GM21786 (cell line): ENCODE data around the gene FAM156A.
"Not testable (repeated sequence)": the region's sequence is repeated elsewhere in the genome, so short reads cannot be mapped to it uniquely, and the experiment has no call there.

Experiments
- ATAC-seq: cut with Tn5 transposase; IDR thresholded peaks from one replicate; pipeline ENCODE4 v1.9.1; 2021; ENCODE audit not compliant: unreplicated experiment

FAM156A gene

DNA sequence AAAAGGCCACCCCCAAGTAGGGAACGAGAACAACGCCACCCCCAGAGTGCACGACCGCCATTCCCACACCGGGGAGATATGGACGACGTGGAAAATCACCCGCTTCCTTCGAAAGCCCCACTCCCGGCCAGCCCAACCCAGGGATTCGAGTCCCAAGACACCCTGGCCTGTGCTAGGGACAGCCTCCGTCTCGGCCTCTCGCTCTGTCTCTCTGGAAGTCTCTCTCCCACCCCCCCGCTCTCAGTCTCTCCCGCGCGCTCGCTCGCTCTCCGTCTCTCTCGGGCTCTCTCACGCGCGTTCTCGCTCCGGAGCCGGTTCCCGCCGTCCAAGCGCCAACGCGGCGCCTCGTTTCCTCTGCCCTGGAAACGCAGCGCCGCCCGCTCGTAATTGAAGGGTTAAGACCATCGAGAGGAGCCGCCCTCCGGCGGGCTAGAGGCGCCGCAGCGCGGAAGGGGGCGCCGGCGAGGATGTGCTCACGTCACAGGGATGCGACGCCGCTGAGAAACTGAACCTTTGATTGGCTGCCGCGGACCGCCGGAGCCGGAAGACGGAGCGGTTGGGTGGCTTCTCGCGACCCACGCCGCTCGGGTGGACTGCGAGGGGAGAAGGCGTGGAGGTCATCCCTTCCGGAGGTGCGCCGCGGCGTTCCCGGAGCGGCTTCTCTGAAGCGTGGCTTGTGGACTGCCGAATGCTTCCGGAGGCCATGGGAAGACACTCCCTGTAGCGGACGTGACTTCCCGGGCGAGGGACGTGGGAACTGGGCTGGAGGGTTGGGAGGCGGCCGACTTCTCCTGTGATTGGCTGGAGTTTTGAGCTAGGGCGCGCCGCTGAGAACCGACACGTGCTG is at the start of gene FAM156A:
Gene FAM156A (minus strand): TSS at position 406 of the 847 bp plus-strand sequence. CDS start 9,930 bp downstream, outside the sequence.
- ATAC-seq = peak; percentile 75

DNA sequence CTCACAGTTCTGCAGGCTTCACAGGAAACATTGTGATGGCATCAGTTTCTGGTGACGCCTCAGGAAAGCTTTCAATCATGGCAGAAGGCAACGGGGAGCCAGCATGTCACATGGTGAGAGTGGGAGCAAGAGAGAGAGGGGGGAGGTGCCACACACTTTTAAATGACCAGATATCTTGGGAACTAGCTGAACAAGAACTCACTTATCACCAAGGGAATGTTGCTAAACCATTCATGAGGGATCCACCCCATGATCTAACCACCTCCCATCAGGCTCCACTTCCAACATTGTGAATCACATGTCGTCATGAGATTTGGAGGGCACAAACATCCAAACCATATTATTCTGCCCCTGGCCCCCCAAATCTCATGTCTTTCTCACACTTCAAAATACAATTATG is 47.0 kb upstream of the FAM156A start:
- no peak for ATAC-seq

GRCh38 chrX:53004811-53005210 is 46.5 kb upstream of the FAM156A start:
- no peak for ATAC-seq

DNA sequence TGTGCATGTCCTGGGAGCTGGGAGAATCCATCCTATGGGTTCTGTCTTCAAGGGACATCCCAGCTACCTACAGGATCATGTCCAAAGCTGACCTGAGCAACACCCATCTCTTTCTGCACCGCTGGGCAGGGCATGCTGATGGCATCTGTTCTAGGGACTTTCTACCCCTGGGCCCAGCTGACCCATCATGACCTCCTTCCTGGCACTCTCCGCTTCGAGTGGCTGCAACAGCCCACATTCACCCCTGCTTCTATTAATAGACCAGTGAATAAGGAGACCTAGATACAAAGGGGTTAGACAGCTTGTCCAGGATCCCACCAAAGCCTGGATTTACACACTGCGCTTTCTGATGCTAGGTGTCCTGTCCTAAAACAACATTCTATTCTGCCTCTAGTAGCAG is 45.7 kb upstream of the FAM156A start:
- ATAC-seq = no peak

DNA sequence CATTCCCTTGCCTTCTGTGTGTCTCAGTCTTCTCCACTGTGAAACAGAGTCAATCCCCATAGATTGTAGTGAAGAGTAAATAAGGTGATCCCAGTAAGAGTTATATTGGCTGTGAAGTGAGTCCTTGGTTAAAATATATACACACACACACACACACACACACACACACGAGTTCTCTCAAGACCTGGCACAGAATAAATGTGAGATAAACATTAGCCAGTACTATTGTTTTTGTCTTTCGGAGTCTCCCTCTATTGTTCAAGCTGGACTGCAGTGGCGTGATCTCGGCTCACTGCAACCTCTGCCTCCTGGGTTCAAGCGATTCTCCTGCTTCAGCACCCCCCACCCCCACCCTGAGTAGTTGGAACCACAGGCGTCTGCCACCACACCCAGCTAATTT is 44.8 kb upstream of the FAM156A start:
- no peak for ATAC-seq

GRCh38 chrX:53001958-53002357 is 43.6 kb upstream of the FAM156A start:
- ATAC-seq = no peak

DNA sequence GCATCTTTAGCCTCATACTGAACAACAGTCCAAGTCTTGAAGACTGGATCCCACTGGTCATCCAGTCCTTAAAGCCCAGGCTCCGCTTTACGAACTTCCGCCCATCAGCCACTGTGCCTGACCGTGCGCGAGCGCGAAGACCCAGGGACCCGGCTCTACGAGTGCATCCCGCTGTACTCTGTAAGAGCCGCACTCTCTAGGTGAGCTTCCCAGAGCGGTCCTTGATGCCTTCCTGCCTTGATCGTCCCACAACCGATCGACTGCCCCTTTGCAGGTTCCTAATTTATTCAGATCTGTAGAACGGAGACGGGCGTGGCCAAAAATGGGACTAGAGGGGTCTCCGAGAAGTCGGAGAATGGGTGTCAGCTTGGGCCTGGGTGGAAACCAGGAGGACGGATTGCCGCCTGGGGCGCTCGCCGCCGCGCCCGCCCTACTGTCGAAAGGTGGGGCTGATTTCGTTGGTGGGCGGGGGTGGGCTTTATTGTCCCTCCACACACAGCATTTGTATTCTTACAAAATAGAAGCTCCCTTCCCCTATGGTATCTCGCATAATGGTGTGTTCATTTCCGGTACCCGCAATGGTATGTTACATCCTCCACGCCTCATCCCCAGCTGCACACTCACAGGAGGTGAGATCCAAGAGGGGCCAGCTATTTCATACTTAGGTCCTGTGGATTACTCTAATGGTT is 42.3 kb upstream of the FAM156A start:
- ATAC-seq = no peak

- ATAC-seq = no peak
These were observed 37.6 kb upstream of the FAM156A start for GRCh38 chrX:52995987-52996331.

GRCh38 chrX:52995135-52995986 is 37.0 kb upstream of the FAM156A start:
- ATAC-seq = peak; percentile 94

DNA sequence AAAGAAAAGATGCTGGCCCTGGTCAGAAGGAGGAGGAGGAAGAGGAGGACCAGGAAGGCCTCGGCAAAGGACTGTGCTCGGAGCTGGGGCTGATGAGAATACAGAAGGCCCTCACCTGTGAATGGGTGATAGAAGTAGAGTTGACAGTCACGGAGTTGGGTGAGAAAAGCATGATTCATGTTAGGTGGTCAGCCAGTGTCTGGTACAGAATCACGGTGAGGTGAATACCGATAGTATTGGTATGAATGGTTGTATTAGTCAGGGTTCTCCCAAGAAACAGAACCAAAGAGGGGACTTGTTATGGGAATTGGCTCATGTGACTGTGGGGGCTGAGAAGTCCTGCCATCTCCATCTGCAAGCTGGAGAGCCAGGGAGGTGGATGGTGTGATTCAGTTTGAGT is 32.5 kb upstream of the FAM156A start:
- no peak for ATAC-seq

DNA sequence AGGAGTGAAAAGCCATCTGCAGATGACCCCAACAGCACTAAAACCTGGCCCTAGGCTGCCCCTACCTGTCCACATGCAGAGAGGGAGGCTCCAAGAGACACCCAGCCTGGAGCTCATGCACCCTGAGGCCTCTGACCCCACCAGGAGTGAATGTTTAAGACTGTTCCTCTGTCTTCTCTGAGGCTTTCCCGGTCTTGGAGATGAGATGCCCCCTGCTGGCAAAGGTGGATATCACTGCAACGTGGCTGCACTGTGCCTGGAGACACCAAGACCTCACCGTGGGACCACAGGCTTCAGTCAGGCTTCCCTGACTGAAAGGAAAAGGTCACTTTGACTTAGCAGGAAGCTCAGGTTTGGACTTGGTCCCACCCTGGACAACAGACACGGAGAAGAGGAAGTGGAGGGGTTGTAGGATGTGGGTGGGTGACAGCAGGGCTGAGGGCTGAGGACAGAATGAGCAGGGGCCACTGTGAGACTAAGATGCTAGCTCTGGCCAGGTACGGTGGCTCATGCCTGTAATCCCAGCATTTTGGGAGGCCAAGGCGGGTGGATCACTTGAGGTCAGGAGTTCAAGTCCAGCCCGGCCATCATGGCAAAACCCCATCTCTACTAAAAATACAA is 31.8 kb upstream of the FAM156A start:
- peak; percentile 91 for ATAC-seq

DNA sequence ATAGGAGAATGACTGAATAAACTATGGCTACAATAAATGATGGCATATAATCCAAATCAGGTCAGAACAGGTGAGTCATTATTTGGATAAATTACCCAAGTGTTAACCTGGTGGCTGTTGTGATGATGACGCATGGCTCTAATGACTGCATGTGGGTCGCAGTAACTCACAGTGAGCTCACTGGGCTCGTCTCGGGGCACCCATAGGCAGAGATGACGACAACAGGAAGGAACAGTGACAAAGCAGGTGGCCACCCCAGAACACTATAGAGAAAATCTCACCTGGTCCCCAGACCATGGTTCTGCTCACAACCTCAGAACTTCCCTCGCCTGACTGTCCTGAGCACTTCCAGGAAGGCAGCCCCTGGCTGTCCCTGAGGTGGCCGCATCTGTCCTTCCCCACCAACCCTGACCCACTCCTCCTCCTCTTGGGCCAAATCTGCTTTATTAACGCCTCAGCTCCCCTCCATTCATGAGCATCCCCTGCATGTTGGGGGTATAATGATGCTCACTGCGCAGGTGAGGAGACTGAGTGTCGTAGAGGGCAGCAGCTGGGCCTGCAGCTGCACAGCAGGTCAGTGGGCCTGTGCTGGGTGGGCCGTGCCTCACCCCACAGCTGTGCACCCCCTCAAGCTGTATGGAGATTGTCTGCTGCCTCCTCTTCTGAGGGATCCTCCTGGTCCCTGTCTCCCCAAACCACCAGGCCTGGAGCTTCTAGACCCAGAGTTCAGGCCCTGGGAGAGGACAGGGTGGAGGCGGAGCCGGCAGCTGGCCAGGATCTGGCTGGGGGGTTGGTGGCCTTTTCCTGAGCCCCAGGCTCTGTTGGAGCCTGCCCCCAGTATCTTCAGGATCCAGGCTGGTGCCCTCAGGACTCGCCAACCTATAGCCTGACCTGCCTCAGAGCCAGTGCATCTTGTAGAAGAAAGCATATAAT is 30.9 kb upstream of the FAM156A start:
- ATAC-seq = no peak

GRCh38 chrX:52983321-52984000 is 25.1 kb upstream of the FAM156A start:
- ATAC-seq = no peak

DNA sequence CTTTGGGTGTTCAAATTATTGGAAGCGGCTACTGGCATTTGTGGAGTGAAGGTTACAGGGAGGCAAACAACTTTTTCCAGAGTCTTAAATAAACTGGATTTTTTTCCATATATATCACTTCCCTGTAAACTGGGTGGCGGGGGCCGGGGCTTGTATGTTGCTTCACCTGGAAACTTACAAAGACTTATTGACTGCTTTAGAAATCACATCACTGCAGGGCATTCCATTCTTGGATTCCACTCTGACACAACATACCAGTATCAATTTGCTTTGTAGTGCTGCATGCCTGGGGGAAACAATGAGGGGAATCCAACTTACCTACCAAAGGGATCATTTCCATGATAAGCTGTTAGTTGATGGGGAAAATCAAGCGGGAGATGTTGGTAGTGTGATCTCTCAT is 21.7 kb upstream of the FAM156A start:
- ATAC-seq = no peak

DNA sequence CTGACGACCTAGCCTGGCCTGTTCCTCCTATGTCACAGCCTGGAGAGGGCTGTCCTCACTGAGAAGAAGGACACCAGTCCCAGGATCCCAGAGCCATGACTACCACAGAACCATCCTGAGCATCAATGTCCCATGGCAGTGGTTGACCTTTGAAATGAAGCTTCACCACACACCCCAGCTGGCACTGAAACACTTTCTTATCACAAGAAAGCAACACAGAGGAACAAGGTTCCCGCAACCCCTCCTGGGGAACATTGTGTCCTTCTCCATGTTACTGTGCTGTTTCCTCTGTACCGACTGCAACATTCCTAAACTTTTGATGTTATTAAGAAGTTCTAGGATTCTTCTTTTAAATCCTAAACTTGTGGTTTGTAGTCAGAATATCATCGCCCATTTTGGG is 21.2 kb upstream of the FAM156A start:
- ATAC-seq = no peak

- no peak for ATAC-seq
These were observed 19.6 kb upstream of the FAM156A start for GRCh38 chrX:52977953-52978352.

- not testable (repeated sequence) for ATAC-seq
These were observed 17.3 kb upstream of the FAM156A start for GRCh38 chrX:52975576-52975975.

DNA sequence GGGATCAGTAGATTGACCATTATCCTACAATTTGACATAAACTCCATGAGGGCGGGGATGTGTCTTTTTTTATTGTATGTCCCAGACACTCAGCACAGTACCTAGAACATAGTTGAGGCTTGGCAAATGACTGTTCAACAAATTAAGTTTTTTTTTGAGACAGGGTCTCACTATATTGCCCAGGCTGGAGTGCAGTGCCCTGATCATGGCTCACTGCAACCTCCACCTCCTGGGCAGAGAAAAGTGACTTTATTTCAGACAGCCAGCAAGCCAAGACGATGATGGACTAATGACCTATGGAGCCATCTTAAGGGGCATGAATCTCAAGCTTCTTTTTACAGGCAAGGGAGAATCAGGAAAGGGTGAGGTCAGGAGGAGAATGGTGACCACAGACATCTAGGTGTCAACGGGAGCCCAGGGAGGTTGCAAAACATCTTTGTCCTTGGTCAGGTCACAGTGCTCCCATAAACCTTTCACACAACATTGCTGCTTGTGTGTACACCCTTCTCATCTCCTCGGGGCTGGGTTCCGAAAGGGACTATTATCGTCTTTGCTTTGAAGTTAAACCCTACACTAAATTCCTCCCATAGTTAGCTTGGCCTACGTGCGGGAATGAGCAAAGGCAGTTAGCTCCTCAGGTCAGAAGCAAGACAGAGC is 16.1 kb upstream of the FAM156A start:
- ATAC-seq = not testable (repeated sequence)

- ATAC-seq = not testable (repeated sequence)
These were observed 9.6 kb upstream of the FAM156A start for GRCh38 chrX:52967922-52968321.
